ENCODE measurements around the gene TECPR2.

- TF ChIP-seq CTCF (IDR thresholded peaks at IDR 0.05): no peak
- TF ChIP-seq POLR2A (IDR thresholded peaks at IDR 0.05; ENCODE audit: low read depth): no peak
- no peak for TF ChIP-seq POLR2AphosphoS5 (IDR thresholded peaks at IDR 0.05)
These were observed 182.9 kb downstream of the TECPR2 start for GRCh38 chr14:102545461-102546265.
